Activated naive CD8-positive, alpha-beta T cell treated with anti-CD3 and anti-CD28 coated beads, Interleukin-2, amount 50 U/mL, for 24 hours (primary cell): Measurements from ENCODE around the gene UST.
A peak's percentile ranks its signal among the peaks of the same experiment; 100 is the strongest.
"Not testable (repeated sequence)": the region's sequence is repeated elsewhere in the genome, so short reads cannot be mapped to it uniquely, and the experiment has no call there.

Source experiments
- ATAC-seq: fragments of 150-1000 bp; cut with Tn5 transposase; one replicate; pipeline ENCODE4 v1.10.0; 2021
- DNase-seq: peaks from one replicate; pipeline ENCODE4 v3.0.0; 2021
- H3K27ac Mint-ChIP-seq: one replicate; pipeline ENCODE4 v1.8.0; 2021; ENCODE audit warnings: mild to moderate bottlenecking, mixed read lengths
- H3K27me3 Mint-ChIP-seq: one replicate; pipeline ENCODE4 v1.8.0; 2021; ENCODE audit warnings: mixed read lengths
- H3K36me3 Mint-ChIP-seq: one replicate; pipeline ENCODE4 v1.8.0; 2021; ENCODE audit warnings: low read depth, mixed read lengths
- H3K4me1 Mint-ChIP-seq: one replicate; pipeline ENCODE4 v1.8.0; 2021; ENCODE audit warnings: mixed read lengths
- H3K4me3 Mint-ChIP-seq: one replicate; pipeline ENCODE4 v1.8.0; 2021; ENCODE audit warnings: mild to moderate bottlenecking, moderate library complexity, mixed read lengths
- H3K9me3 Mint-ChIP-seq: one replicate; pipeline ENCODE4 v1.8.0; 2021; ENCODE audit warnings: mixed read lengths

UST gene

GRCh38 chr6:148769304-148769968 lies 22.6 kb downstream of the UST start:
- Mint-ChIP-seq H3K9me3 (no peaks in the 10 kb centered on the region), H3K4me1 (peaks cover 30% of the 10 kb centered on the region), H3K27ac (no peak overlapping the region), H3K36me3 (no peaks in the 10 kb centered on the region), H3K27me3 (peaks cover 8% of the 10 kb centered on the region), H3K4me3 (no peak overlapping the region)
- ATAC-seq (no peak), DNase-seq (no peak)

- no peak for ATAC-seq
- Mint-ChIP-seq H3K27me3 (peaks cover 8% of the 10 kb centered on the region), H3K27ac (no peak overlapping the region), H3K9me3 (no peaks in the 10 kb centered on the region), H3K4me3 (peak overlapping the region; percentile 1), H3K36me3 (no peaks in the 10 kb centered on the region), H3K4me1 (peaks cover 30% of the 10 kb centered on the region)
- no peak for DNase-seq
Observed at GRCh38 chr6:148770408-148771211, 23.8 kb downstream of the UST start.

DNA sequence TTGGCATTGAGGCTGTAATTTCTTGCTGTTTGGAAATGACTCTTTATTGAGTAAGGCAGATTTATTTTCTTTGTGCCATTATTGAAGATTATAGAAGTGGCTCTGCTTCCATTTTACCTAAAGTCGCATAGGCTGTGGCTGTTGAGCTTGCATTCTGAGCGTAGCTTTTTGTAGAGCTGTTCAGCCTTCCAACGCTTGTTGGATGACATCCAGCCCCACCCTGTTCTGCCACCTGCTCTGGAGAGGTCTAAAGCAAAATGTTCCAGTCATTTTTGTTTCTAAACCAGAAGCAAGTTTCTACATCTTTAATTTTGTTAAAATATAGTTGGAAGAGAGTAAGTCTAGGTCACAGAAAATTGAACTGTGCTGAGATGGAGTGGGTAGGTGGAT lies 24.4 kb downstream of the UST start:
- ATAC-seq (no peak), DNase-seq (no peak)
- H3K9me3 Mint-ChIP-seq: no peaks in the 10 kb centered on the region
- H3K27me3 Mint-ChIP-seq: peaks cover 8% of the 10 kb centered on the region
- H3K27ac Mint-ChIP-seq: no peak overlapping the region
- no peak overlapping the region for H3K4me3 Mint-ChIP-seq
- H3K4me1 Mint-ChIP-seq: peaks cover 27% of the 10 kb centered on the region
- H3K36me3 Mint-ChIP-seq: no peaks in the 10 kb centered on the region

GRCh38 chr6:148771896-148772554 lies 25.2 kb downstream of the UST start:
- H3K9me3 Mint-ChIP-seq: no peaks in the 10 kb centered on the region
- no peak overlapping the region for H3K27ac Mint-ChIP-seq
- H3K27me3 Mint-ChIP-seq: peaks cover 8% of the 10 kb centered on the region
- no peak for DNase-seq
- H3K4me1 Mint-ChIP-seq: peaks cover 28% of the 10 kb centered on the region
- peak; percentile 40 for ATAC-seq
- H3K4me3 Mint-ChIP-seq: peak overlapping the region; percentile 25
- no peaks in the 10 kb centered on the region for H3K36me3 Mint-ChIP-seq

DNA sequence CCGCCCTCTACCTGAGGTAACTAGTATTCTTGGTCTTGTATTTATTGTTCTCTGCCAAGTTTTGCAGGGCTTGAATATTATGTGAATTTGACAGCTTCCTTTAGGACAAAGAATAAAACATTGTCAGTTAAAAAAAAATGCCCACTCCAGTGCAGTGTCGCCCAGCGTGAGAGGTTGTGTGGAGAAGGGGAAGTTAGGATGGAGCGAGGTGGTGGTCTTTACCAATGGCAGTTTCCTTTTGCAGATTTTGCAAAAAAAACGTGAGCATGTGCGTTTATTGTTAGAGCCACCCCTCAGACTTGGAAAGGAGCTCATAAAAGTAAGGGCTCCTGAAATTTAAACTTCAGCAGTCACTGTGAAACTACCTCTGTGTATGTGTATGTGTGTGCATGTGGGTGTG lies 28.3 kb downstream of the UST start:
- H3K27ac Mint-ChIP-seq: no peak overlapping the region
- ATAC-seq: no peak
- peaks cover 25% of the 10 kb centered on the region for H3K4me1 Mint-ChIP-seq

GRCh38 chr6:148776321-148777308 lies 29.8 kb downstream of the UST start:
- Mint-ChIP-seq H3K4me3 (no peak overlapping the region), H3K27ac (no peak overlapping the region), H3K27me3 (peaks cover 2% of the 10 kb centered on the region)

More for the DNA sequence above, 28.3 kb downstream of the UST start:
- Mint-ChIP-seq H3K4me3 (no peak overlapping the region), H3K9me3 (no peaks in the 10 kb centered on the region), H3K36me3 (no peaks in the 10 kb centered on the region), H3K27me3 (peaks cover 3% of the 10 kb centered on the region)
- no peak for DNase-seq

GRCh38 chr6:148779142-148779562 lies 32.3 kb downstream of the UST start:
- DNase-seq (no peak), ATAC-seq (no peak)
- Mint-ChIP-seq H3K27me3 (peaks cover 2% of the 10 kb centered on the region), H3K9me3 (no peaks in the 10 kb centered on the region), H3K27ac (no peak overlapping the region), H3K4me3 (no peak overlapping the region), H3K36me3 (no peaks in the 10 kb centered on the region), H3K4me1 (peaks cover 13% of the 10 kb centered on the region)

More at GRCh38 chr6:148776321-148777308, 29.8 kb downstream of the UST start:
- no peaks in the 10 kb centered on the region for H3K9me3 Mint-ChIP-seq
- peaks cover 16% of the 10 kb centered on the region for H3K4me1 Mint-ChIP-seq
- no peaks in the 10 kb centered on the region for H3K36me3 Mint-ChIP-seq
- ATAC-seq (no peak), DNase-seq (no peak)

GRCh38 chr6:148780423-148780822 lies 33.6 kb downstream of the UST start:
- not testable (repeated sequence) for DNase-seq, H3K27ac Mint-ChIP-seq, H3K36me3 Mint-ChIP-seq, H3K4me3 Mint-ChIP-seq, H3K9me3 Mint-ChIP-seq, H3K27me3 Mint-ChIP-seq, ATAC-seq
- H3K4me1 Mint-ChIP-seq: peaks cover 13% of the 10 kb centered on the region

DNA sequence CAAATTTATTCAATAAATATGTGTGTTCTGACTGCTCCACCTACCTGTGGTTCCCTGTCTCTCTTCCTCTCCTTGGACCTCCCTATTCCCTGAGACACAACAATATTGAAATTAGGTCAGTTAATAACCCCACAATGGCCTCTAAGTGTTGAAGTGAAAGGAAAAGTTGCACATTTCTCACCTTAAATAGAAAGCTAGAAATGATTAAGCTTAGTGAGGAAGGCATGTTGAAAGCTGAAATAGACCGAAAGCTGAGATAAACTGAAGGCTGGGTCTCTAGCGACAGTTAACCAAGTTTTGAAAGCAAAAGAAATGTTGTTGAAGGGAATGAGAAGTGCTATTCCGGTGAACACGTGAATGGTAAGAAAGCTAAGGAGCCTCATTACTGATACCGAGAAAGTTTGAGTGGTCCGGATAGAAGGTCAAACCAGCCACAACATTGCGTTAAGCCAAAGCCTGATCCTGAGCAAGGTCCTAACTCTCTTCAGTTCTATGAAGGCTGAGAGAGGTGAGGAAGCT lies 34.1 kb downstream of the UST start:
- DNase-seq (no peak), ATAC-seq (peak; percentile 80)
- Mint-ChIP-seq H3K27ac (peak overlapping the region; percentile 43), H3K4me1 (peaks cover 13% of the 10 kb centered on the region), H3K36me3 (no peaks in the 10 kb centered on the region), H3K4me3 (peak overlapping the region; percentile 29), H3K9me3 (no peaks in the 10 kb centered on the region), H3K27me3 (no peaks in the 10 kb centered on the region)

GRCh38 chr6:148789948-148790347 lies 43.1 kb downstream of the UST start:
- no peak overlapping the region for H3K27ac Mint-ChIP-seq
- H3K4me3 Mint-ChIP-seq: no peak overlapping the region
- no peaks in the 10 kb centered on the region for H3K27me3 Mint-ChIP-seq
- H3K9me3 Mint-ChIP-seq: no peaks in the 10 kb centered on the region
- DNase-seq: no peak
- H3K36me3 Mint-ChIP-seq: peaks cover 3% of the 10 kb centered on the region
- ATAC-seq: no peak
- H3K4me1 Mint-ChIP-seq: no peaks in the 10 kb centered on the region

- H3K27ac Mint-ChIP-seq: no peak overlapping the region
- no peaks in the 10 kb centered on the region for H3K27me3 Mint-ChIP-seq
- ATAC-seq (no peak), DNase-seq (no peak)
- H3K9me3 Mint-ChIP-seq: no peaks in the 10 kb centered on the region
- no peak overlapping the region for H3K4me3 Mint-ChIP-seq
- H3K4me1 Mint-ChIP-seq: no peaks in the 10 kb centered on the region
- peaks cover 3% of the 10 kb centered on the region for H3K36me3 Mint-ChIP-seq
Observed at GRCh38 chr6:148790404-148790803, 43.6 kb downstream of the UST start.

DNA sequence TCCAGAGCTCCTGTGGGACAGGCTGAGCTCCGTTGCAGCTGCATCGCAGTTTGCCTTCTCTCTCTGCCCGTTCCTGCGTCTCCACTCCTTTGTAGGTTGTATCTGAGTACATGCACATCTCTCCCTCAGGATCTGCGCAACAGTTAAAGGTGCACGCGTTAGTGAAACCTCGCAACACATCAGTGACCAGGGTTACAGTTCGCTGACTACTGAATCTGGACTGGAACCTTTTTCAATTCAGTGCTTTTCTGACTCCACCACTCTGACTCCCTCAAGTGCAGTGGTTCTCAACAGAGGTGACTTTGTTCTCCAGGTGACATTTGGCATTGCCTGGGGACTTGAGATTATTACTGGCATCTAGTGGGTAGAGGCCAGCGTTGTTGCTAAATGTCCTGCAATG lies 44.0 kb downstream of the UST start:
- DNase-seq (no peak), ATAC-seq (no peak)
- Mint-ChIP-seq H3K4me1 (no peaks in the 10 kb centered on the region), H3K36me3 (peaks cover 3% of the 10 kb centered on the region), H3K9me3 (no peaks in the 10 kb centered on the region), H3K27me3 (no peaks in the 10 kb centered on the region), H3K4me3 (no peak overlapping the region), H3K27ac (no peak overlapping the region)

DNA sequence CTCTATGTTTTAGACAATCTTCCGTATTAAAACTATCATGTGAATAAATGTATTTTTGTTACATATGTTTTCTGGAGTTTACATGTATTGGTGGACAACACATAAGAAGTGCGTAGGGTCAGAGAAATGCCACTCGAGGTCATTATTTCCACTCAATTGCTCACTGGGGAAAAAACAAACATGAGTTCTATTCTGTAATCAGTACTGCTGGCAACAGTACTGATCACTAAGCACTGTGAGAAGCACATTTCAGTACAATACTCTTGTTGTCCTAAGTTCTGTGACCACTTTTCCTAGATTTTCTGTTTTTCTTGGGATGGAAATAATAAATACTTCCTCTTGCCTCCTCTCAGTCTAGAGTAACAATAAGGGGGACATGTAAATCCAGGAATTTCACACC lies 44.5 kb downstream of the UST start:
- DNase-seq: no peak
- no peak for ATAC-seq
- Mint-ChIP-seq H3K4me3 (no peak overlapping the region), H3K9me3 (no peaks in the 10 kb centered on the region), H3K4me1 (no peaks in the 10 kb centered on the region), H3K27me3 (no peaks in the 10 kb centered on the region), H3K36me3 (peaks cover 3% of the 10 kb centered on the region), H3K27ac (no peak overlapping the region)

DNA sequence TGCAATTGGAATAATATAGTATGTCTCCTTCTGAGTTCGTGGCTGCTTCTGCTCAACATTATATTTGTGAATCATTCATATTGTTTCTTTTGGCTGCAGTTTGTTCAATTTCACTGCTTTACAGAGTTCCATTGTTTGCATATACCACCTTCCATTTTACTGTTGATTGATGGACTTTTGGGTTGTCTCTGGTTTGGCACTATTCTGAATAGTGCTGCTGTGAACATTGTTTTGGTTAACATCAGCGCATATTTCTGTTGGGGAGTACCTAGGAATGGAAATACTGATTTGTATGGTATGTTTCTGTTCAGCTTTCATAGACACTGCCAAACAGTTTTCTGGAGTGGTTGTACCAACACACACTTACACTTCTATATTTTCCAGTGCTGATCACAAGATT lies 46.9 kb downstream of the UST start:
- H3K9me3 Mint-ChIP-seq: no peaks in the 10 kb centered on the region
- no peak overlapping the region for H3K4me3 Mint-ChIP-seq
- H3K27me3 Mint-ChIP-seq: peaks cover 4% of the 10 kb centered on the region
- DNase-seq: no peak
- H3K36me3 Mint-ChIP-seq: peaks cover 3% of the 10 kb centered on the region
- peaks cover 2% of the 10 kb centered on the region for H3K4me1 Mint-ChIP-seq
- ATAC-seq: no peak
- H3K27ac Mint-ChIP-seq: no peak overlapping the region
